ENCODE data around the gene POLR2I. TPM values are rescaled to one million over a fixed set of nuclear protein-coding genes. Genes with fewer than 3 reads are reported as not detected.

POLR2I gene
- 41.7 and 65.2 TPM in 2 replicates for total RNA-seq

GRCh38 chr19:36114721-36115452 lies at the start of gene POLR2I:
POLR2I (minus strand) TSS chr19:36114875; CDS start chr19:36114856, 19 bp downstream.

DNA sequence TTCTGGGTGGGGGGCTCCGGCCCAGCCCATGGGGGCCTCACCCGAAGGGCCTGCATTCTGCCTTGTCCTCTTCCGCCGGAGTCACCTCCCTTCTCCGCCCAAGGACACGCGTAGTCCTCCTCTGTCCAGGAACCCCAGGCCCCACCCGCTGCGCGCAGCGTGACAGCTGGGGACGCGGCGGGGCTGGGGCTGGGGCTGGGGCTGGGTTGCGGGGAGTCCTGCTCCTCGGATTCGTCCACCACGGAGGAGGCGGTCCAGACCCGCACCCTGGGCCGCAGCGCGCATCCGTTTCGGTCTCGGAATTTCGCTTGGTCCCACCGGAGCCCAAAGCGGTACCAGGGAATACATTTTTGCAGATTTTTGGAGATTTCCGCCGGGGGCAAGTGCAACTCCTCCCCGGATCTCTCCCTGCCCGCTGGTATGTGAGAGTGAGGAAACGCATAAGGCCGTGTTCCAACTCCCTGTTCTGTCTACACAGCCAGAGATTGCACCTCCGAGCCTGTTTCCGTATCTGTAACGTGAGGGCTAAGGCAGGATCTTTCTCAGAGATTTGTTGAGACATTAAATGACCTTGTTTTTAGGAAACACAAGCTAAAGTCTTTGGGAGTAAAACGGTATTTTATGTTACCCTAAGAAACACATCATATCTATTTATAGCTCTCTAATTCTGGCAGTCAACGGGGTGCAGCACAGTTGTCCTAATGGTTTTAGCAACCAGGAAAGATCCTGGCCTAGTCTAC lies 37.8 kb upstream of the POLR2I start, which contains the start of gene COX7A1:
TSS of gene COX7A1 (minus strand) at position 96 of the 740 bp plus-strand sequence. CDS start at position 56, 40 bp downstream.

GRCh38 chr19:36139473-36140303 lies 25.0 kb upstream of the POLR2I start, which contains the start of gene CAPNS1:
CAPNS1 (plus strand) TSS chr19:36140066; CDS start chr19:36141012, 946 bp downstream.

GRCh38 chr19:36115453-36116343 lies 1.0 kb upstream of the POLR2I start, which contains the start of gene TBCB:
TBCB (plus strand) TSS chr19:36115468; CDS start chr19:36115561, 93 bp downstream.

DNA sequence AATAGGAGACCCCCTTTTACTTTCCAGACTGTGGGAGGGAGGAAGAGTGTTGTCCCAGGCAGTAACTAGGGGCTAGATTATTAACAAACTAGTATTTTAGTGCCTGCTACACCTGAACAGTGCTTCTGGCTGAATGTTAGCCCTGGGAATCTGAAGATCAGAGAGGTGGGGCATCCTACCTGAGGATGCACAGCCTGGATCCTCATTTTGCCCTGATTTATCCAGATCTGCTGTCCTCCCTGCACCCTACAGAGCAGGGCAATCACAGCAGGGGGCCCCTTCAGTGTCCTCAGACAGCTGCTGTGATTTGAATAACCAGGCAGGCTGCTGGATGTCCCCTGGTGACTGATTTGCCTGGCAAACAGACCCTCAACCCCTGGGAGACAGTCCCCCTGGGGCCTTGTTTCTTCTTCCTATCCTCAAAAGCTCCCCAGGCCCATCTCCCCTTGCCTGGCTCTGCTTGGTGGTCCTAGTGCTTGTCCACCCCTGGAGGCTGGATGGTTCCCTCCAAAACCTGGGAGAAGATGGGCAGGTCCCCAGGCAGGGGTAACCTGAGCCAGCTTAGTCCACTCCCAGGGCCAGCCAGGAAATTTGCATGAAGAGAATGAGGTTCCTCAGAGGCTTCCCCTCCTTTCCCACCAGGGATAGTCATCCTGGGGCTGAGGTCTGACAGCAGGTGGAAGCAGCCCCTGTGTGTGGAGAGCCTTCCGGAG lies 4.0 kb downstream of the POLR2I start, which contains the start of gene OVOL3:
TSS of gene OVOL3 (plus strand) at position 657 of the 713 bp plus-strand sequence. CDS start 60 bp downstream, outside the sequence.

Other genes starting within 250 kb of the POLR2I start
- 12.7 and 14.8 TPM in 2 replicates for gene APLP1, start 246.3 kb downstream of the POLR2I start, total RNA-seq
- 2.0 and 2.5 TPM in 2 replicates for gene NFKBID, start 214.3 kb downstream of the POLR2I start, total RNA-seq
- gene HCST, start 212.3 kb downstream of the POLR2I start, total RNA-seq = 0.38 and 0.56 TPM in 2 replicates
- not detected in 2 replicates for gene TYROBP, start 206.6 kb downstream of the POLR2I start, total RNA-seq
- gene LRFN3, start 178.5 kb downstream of the POLR2I start, total RNA-seq = 1.2 and 2.3 TPM in 2 replicates
- 12.1 and 12.5 TPM in 2 replicates for gene SDHAF1, start 119.7 kb downstream of the POLR2I start, total RNA-seq
- gene SYNE4, start 106.1 kb downstream of the POLR2I start, total RNA-seq = 0.19 and 0.28 TPM in 2 replicates
- 18.3 and 20.5 TPM in 2 replicates for gene ALKBH6, start 100.7 kb downstream of the POLR2I start, total RNA-seq
- 2.5 and 5.4 TPM in 2 replicates for gene CLIP3, start 82.0 kb downstream of the POLR2I start, total RNA-seq
- 3.3 and 4.5 TPM in 2 replicates for gene THAP8, start 60.6 kb downstream of the POLR2I start, total RNA-seq
- gene WDR62, start 60.0 kb downstream of the POLR2I start, total RNA-seq = 0.85 and 8.4 TPM in 2 replicates
- gene OVOL3, start 3.7 kb downstream of the POLR2I start, total RNA-seq = not detected in 2 replicates
- gene TBCB, start 593 bp upstream of the POLR2I start, total RNA-seq = 179 and 333 TPM in 2 replicates
- 198 and 306 TPM in 2 replicates for gene CAPNS1, start 25.2 kb upstream of the POLR2I start, total RNA-seq
- gene COX7A1, start 37.6 kb upstream of the POLR2I start, total RNA-seq = 25.4 and 70.5 TPM in 2 replicates
- 6.1 and 9.3 TPM in 2 replicates for gene ZNF565, start 99.8 kb upstream of the POLR2I start, total RNA-seq
- 85.4 and 89.9 TPM in 2 replicates for gene ZNF146, start 100.2 kb upstream of the POLR2I start, total RNA-seq